GM23248 (cell line): ENCODE measurements around the gene CYB5A. TPM values are rescaled to one million over a fixed set of nuclear protein-coding genes. Genes with fewer than 3 reads are reported as not detected.
"Not testable (repeated sequence)": the region's sequence is repeated elsewhere in the genome, so short reads cannot be mapped to it uniquely, and the experiment has no call there.

Experiments used
- DNase-seq: peaks from one replicate; pipeline ENCODE4 v3.0.0-alpha.2; 2015
- H2AFZ ChIP-seq: fragments of 200-600 bp; sonication (generic); 2 replicates; pipeline ENCODE4 v1.6.1; 2016; ENCODE audit warnings: antibody characterized with exemption
- H3F3A ChIP-seq: fragments of 200-600 bp; sonication (generic); 2 replicates; pipeline ENCODE4 v1.6.1; 2016; ENCODE audit warnings: mild to moderate bottlenecking, antibody characterized with exemption, mixed run types; ENCODE audit not compliant: insufficient read depth
- H3K27ac ChIP-seq: fragments of 200-600 bp; sonication (generic); 2 replicates; pipeline ENCODE4 v1.5.1; 2016; ENCODE audit warnings: mild to moderate bottlenecking
- H3K27me3 ChIP-seq: fragments of 200-600 bp; sonication (generic); replicated peaks from 2 replicates; pipeline ENCODE4 v1.6.1; 2016; ENCODE audit warnings: mild to moderate bottlenecking; ENCODE audit not compliant: insufficient read depth
- H3K36me3 ChIP-seq: fragments of 200-600 bp; sonication (generic); 2 replicates; pipeline ENCODE4 v1.6.1; 2016; ENCODE audit warnings: low read depth, mild to moderate bottlenecking
- H3K4me1 ChIP-seq: fragments of 200-600 bp; sonication (generic); 2 replicates; pipeline ENCODE4 v1.6.1; 2016; ENCODE audit warnings: mild to moderate bottlenecking; ENCODE audit not compliant: insufficient read depth
- H3K4me2 ChIP-seq: fragments of 200-600 bp; sonication (generic); one replicate; pipeline ENCODE4 v1.6.1; 2016; ENCODE audit warnings: mild to moderate bottlenecking; ENCODE audit not compliant: unreplicated experiment
- H3K4me3 ChIP-seq: fragments of 200-600 bp; sonication (generic); 2 replicates; pipeline ENCODE4 v1.5.1; 2016; ENCODE audit warnings: mild to moderate bottlenecking
- H3K79me2 ChIP-seq: fragments of 200-600 bp; sonication (generic); 2 replicates; pipeline ENCODE4 v1.6.1; 2016; ENCODE audit warnings: mild to moderate bottlenecking; ENCODE audit not compliant: insufficient read depth
- H3K9ac ChIP-seq: fragments of 200-600 bp; sonication (generic); 2 replicates; pipeline ENCODE4 v1.6.1; 2016; ENCODE audit warnings: mild to moderate bottlenecking
- H3K9me2 ChIP-seq: fragments of 200-600 bp; sonication (generic); 2 replicates; pipeline ENCODE4 v1.6.1; 2016; ENCODE audit warnings: mixed run types, mild to moderate bottlenecking, moderate library complexity; ENCODE audit not compliant: insufficient read depth
- H3K9me3 ChIP-seq: fragments of 200-600 bp; sonication (generic); one replicate; pipeline ENCODE4 v1.6.1; 2017; ENCODE audit warnings: low read depth
- H4K20me1 ChIP-seq: fragments of 200-600 bp; sonication (generic); 2 replicates; pipeline ENCODE4 v1.6.0; 2016; ENCODE audit not compliant: insufficient read depth
- EZH2 ChIP-seq: fragments of 200-600 bp; sonication (generic); IDR thresholded peaks from 2 replicates; pipeline ENCODE4 v1.6.1; 2018; ENCODE audit warnings: antibody characterized with exemption, mild to moderate bottlenecking; ENCODE audit not compliant: insufficient read depth, poor library complexity, severe bottlenecking
- EZH2phosphoT487 ChIP-seq: fragments of 200-600 bp; sonication (generic); IDR thresholded peaks from 2 replicates; pipeline ENCODE4 v1.6.1; 2018; ENCODE audit warnings: antibody characterized with exemption, moderate library complexity, mild to moderate bottlenecking, low read depth; ENCODE audit not compliant: insufficient read depth
- WGBS, 2 experiments: methylation state at CpG; one replicate each; pipeline ENCODE4 v1.1.6; 2015 to 2017; ENCODE audit warnings: low lambda C conversion rate in 2 of 2, low coverage in 1 of 2; ENCODE audit errors: missing lambda C conversion rate in 2 of 2; 5-methylcytosine and 5-hydroxymethylcytosine counted together
- in situ Hi-C: fragments of 300-500 bp; cut with MboI; formaldehyde crosslinking; loops from 2 replicates; pipeline ENCODE4 v1.15.0; 2020
- polyA plus RNA-seq: library from polyadenylated mRNA; unstranded; fragments of >200 nt; fragmentation: Nextera tagmentation; extraction: Ambion mirVana; gene quantifications from 2 replicates; pipeline ENCODE4 v1.2.1, GENCODE V29; 2016
- total RNA-seq: library from RNA; depleted of rRNA; stranded (reverse); fragments of >200 nt; shearing (Covaris generic); gene quantifications from 2 replicates; pipeline ENCODE4 v1.2.3, GENCODE V29; 2014

CYB5A gene
- total and polyA plus RNA-seq, 2 experiments from 2014 or later, result 55.0 to 117 TPM

- no peak for TF ChIP-seq EZH2phosphoT487
- no peak for TF ChIP-seq EZH2
- Histone ChIP-seq H3K9me3 (no peaks in the 10 kb centered on the region), H2AFZ (peak overlapping the region; percentile 79), H3K9me2 (no peaks in the 10 kb centered on the region), H4K20me1 (no peaks in the 10 kb centered on the region), H3K4me2 (peak overlapping the region; percentile 76), H3K27me3 (no peaks in the 10 kb centered on the region), H3K4me3 (peak overlapping the region; percentile 52), H3K4me1 (peaks cover 27% of the 10 kb centered on the region), H3K36me3 (no peaks in the 10 kb centered on the region), H3K9ac (no peak overlapping the region; the same call in 1 of the 2 replicates), H3K79me2 (no peaks in the 10 kb centered on the region), H3K27ac (peak overlapping the region; percentile 48), H3F3A (peaks cover 34% of the 10 kb centered on the region; the same call in 1 of the 2 replicates)
- peak; percentile 37 for DNase-seq
- in situ Hi-C loops, result no loop called here
- 15 to 21% methylated on average over 9 of the region's 9 CpGs for WGBS, 2 experiments
Measured at GRCh38 chr18:74288730-74289129, 3.0 kb downstream of the CYB5A start.

DNA sequence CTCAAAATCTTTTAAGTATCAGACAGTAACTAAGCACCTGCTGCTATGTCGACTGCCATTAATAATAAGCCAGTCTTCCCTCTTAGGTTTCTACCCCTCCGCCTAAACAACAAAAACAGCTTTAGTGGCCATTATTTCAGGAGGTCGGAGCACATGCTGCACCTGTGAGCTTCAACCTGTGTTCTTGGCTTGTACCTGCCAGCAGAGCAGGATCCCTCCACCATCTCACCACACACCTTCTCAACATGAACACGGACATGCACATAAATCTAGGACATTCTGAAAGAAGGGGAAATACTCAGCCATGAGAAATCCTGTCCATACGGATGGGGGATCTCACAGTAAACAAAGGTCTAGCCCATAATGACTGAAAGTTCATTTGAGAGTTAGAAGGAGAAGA, 3.7 kb downstream of the CYB5A start:
- peaks cover 27% of the 10 kb centered on the region for H3K4me1 ChIP-seq
- WGBS, 2 experiments, result 90 to 96% methylated on average over 5 of the region's 5 CpGs
- in situ Hi-C loops, result no loop called here

GRCh38 chr18:74286856-74287255, 4.9 kb downstream of the CYB5A start:
- H3K4me3 ChIP-seq, result no peak overlapping the region
- WGBS, 2 experiments, result 85% methylated on average over 2 of the region's 2 CpGs
- H2AFZ ChIP-seq, result no peak overlapping the region
- in situ Hi-C loops, result no loop called here
- no peak overlapping the region for H3K4me2 ChIP-seq
- no peak for TF ChIP-seq EZH2phosphoT487
- no peak for TF ChIP-seq EZH2
- no peak overlapping the region for H3K9ac ChIP-seq
- no peaks in the 10 kb centered on the region for H3K9me3 ChIP-seq
- no peak for DNase-seq
- H3F3A ChIP-seq, result peaks cover 34% of the 10 kb centered on the region; the same call in 1 of the 2 replicates
- no peaks in the 10 kb centered on the region for H4K20me1 ChIP-seq
- peaks cover 4% of the 10 kb centered on the region; the same call in 1 of the 2 replicates for H3K79me2 ChIP-seq
- peaks cover 27% of the 10 kb centered on the region for H3K4me1 ChIP-seq
- H3K27me3 ChIP-seq, result no peaks in the 10 kb centered on the region
- H3K9me2 ChIP-seq, result no peaks in the 10 kb centered on the region
- H3K27ac ChIP-seq, result no peak overlapping the region
- H3K36me3 ChIP-seq, result no peaks in the 10 kb centered on the region

More for the DNA sequence above, 3.7 kb downstream of the CYB5A start:
- H3F3A ChIP-seq, result peaks cover 34% of the 10 kb centered on the region; the same call in 1 of the 2 replicates
- H3K9me3 ChIP-seq, result no peaks in the 10 kb centered on the region
- DNase-seq, result no peak
- H4K20me1 ChIP-seq, result no peaks in the 10 kb centered on the region
- H3K79me2 ChIP-seq, result no peaks in the 10 kb centered on the region
- TF ChIP-seq EZH2phosphoT487 (no peak), EZH2 (no peak)
- no peak overlapping the region for H2AFZ ChIP-seq
- no peaks in the 10 kb centered on the region for H3K9me2 ChIP-seq
- H3K4me3 ChIP-seq, result no peak overlapping the region
- H3K36me3 ChIP-seq, result no peaks in the 10 kb centered on the region
- no peak overlapping the region for H3K9ac ChIP-seq
- H3K27ac ChIP-seq, result no peak overlapping the region
- no peaks in the 10 kb centered on the region for H3K27me3 ChIP-seq
- H3K4me2 ChIP-seq, result no peak overlapping the region

- in situ Hi-C loops, result no loop called here
- Histone ChIP-seq H3K4me2 (no peak overlapping the region), H3K9me2 (no peaks in the 10 kb centered on the region), H3K9me3 (no peaks in the 10 kb centered on the region), H3K79me2 (peaks cover 4% of the 10 kb centered on the region; the same call in 1 of the 2 replicates), H3K4me1 (peaks cover 27% of the 10 kb centered on the region), H2AFZ (no peak overlapping the region), H3K9ac (no peak overlapping the region), H3K27me3 (no peaks in the 10 kb centered on the region), H4K20me1 (no peaks in the 10 kb centered on the region), H3F3A (peaks cover 34% of the 10 kb centered on the region; the same call in 1 of the 2 replicates), H3K36me3 (no peaks in the 10 kb centered on the region), H3K4me3 (no peak overlapping the region), H3K27ac (no peak overlapping the region)
- peak; percentile 23 for DNase-seq
- 75 to 76% methylated on average over 4 of the region's 4 CpGs for WGBS, 2 experiments
- no peak for TF ChIP-seq EZH2
- TF ChIP-seq EZH2phosphoT487, result no peak
Measured at GRCh38 chr18:74286106-74286855, 5.5 kb downstream of the CYB5A start.

DNA sequence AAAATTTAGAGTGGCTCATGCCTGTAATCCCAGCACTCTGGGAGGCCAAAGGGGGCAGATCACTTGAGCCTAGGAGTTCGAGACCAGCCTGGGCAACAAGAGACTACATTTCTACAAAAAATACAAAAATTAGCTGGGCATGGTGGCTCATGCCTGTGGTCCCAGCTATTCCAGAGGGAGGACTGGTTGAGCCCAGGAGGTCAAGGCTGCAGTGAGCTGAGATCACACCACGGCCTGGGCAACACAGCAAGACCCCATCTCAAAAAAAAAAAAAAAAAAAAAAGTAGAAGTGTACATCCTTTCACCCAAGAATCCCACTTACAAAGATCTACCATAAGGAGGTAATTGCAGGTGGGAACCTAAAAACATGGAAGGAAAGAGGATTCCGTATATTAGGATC, 6.2 kb downstream of the CYB5A start:
- DNase-seq, H2AFZ ChIP-seq, H3K9me3 ChIP-seq, H3K36me3 ChIP-seq, H3K27ac ChIP-seq, H3K27me3 ChIP-seq, H3K9me2 ChIP-seq, H3K4me3 ChIP-seq, H3K79me2 ChIP-seq, in situ Hi-C loops, H3K4me2 ChIP-seq, H3K9ac ChIP-seq, H4K20me1 ChIP-seq: not testable (repeated sequence)
- WGBS, 2 experiments, result 97% methylated on average over 3 of the region's 3 CpGs
- Histone ChIP-seq H3K4me1 (peaks cover 23% of the 10 kb centered on the region), H3F3A (peaks cover 30% of the 10 kb centered on the region; the same call in 1 of the 2 replicates)
